GM04503 (cell line): ENCODE results near the gene DNAH10.

Experiments used
- DNase-seq: peaks from one replicate; pipeline ENCODE4 v3.0.0-alpha.2; 2012; ENCODE audit warnings: low read depth

DNAH10 gene

DNA sequence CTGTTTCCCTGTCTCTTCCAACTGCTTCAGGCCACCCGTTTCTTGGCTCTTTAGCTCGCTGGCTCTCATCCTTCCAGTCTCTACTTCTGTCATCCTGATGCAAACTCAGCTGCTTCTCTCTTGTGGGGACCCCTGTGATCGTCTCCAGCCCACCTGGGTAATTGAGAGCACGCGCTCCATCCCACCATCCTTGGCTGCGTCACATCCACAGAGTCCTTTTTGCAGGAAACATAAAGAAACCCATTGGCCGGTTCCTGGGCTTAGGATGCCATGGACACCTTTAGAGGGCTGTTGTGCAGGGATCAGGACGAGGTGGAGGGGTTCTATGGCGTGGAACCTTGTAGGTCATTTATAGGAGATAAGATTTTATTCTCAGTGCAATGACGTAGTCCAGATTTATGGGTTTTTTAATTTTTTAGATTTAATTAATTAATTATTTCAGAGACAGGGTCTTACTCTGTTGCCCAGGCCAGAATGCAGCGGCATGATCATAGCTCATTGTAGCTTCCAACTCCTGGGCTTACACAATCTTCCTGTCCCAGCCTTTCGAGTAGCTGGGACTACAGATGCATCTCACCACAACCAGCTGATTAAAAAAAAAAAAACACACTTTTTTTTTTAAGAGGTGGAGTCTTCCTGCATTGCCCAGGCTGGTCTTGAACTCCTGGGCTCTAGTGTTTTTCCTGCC is 127.9 kb downstream of the DNAH10 start:
- DNase-seq = no peak

GRCh38 chr12:123890536-123890902 is 128.4 kb downstream of the DNAH10 start:
- DNase-seq = no peak

- no peak for DNase-seq
Observed at GRCh38 chr12:123891011-123891410, 128.9 kb downstream of the DNAH10 start.

DNA sequence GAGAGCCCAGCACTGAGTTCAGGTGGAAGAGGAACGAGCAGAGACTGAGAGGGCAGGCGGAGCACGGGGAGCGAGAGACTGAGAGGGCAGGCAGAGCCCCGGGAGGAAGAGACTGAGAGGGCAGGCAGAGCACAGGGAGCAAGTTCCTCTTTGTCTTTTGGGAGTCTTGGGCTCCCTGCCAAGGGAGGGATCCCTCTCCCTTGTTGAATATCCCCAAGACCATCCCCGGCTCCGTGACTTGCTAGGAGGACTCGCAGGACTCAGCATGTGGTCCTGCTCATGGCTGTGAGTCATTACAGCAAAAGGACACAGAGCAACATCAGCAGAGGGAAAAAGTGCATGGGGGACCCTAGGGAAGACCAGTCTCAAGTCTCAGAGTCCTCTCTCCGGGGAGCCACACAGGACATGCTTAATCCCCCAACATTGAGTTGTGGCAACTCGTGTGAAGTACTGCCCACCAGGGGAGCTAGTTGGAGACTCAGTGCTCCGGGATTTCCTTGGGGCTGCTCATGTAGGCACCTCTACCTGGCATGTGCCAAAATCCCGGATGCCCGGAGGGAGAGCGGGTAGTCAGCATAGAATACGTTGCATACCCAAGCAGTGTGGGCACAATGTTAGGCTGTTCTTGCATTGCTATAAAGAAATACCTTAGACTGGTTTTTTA is 129.5 kb downstream of the DNAH10 start:
- no peak for DNase-seq

GRCh38 chr12:123892180-123892559 is 130.1 kb downstream of the DNAH10 start:
- DNase-seq = no peak

GRCh38 chr12:123892853-123893252 is 130.8 kb downstream of the DNAH10 start:
- DNase-seq = no peak

DNA sequence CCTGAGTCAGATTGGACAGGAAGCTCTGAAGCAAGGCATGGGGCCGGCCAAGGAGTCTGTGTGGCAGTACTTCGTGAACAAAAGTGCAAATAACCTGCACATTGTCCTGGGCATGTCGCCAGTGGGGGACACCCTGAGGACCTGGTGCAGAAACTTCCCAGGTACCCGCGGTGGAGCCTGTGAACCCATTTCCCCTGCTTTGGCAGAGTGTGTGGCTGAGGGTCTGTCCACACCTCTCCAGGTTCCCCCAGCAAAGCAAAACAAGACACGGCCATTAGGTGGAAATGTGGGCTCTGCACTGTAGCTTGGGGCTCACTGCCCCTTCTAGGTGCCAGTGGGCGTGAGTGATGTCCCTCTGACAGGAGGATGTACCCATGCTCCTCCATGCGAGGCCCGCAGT is 131.2 kb downstream of the DNAH10 start:
- no peak for DNase-seq

DNA sequence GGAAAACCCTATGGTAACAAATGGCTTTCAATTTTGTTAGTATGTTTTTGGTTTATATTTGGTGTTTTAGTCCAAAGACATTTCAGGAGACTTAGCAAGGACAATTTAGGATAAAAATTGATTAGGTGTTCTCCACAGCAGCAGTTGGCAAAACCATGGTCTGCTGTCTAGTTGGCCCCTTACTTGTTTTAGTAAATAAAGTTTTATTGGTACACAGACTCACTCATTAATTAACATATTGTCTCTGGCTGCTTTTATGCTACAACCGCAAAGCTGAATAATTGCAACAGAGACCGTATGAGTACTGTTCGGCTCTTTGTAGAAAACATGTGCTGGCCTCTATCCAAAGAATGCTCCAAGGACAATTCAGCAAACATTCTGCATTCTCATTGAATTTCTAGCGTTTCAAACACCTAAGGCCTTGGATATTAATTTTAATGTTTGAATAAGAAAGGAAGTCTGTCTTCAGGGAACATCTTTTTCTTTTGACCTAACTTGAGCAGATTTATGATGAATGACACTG is 132.8 kb downstream of the DNAH10 start:
- no peak for DNase-seq

- DNase-seq = no peak
Observed at GRCh38 chr12:123895451-123895850, 133.3 kb downstream of the DNAH10 start.

GRCh38 chr12:123896767-123897166 is 134.7 kb downstream of the DNAH10 start:
- peak; percentile 37 for DNase-seq

- DNase-seq = peak; percentile 24
Observed at GRCh38 chr12:123897221-123897620, 135.1 kb downstream of the DNAH10 start.

- no peak for DNase-seq
Observed at GRCh38 chr12:123898673-123899072, 136.6 kb downstream of the DNAH10 start.

- DNase-seq = no peak
Observed at GRCh38 chr12:123899368-123899767, 137.3 kb downstream of the DNAH10 start.

DNA sequence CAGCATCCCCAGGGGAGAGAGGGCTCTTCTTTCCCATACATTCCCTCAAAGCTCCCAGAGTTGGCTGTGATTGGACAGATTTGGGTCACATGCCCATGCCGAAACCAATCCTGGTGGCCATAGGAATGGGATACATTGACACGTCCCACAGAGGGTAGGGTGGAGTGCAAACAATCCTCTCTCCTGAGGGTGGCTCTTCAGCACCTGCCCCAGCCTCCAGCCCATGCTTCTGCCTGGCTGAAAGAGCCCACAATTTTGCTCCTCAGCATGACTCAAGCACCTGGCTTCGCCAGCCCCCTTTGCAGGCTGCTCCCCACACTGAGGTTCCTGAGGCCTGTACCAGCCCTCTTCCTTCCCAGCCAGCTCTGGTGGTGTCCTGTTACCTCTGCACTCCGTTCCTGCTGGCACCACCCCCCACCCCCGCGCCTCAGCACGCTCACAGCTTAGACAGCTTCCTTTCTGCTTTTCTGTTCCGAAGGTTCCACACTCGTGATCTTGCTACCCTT is 138.8 kb downstream of the DNAH10 start:
- DNase-seq = no peak

DNA sequence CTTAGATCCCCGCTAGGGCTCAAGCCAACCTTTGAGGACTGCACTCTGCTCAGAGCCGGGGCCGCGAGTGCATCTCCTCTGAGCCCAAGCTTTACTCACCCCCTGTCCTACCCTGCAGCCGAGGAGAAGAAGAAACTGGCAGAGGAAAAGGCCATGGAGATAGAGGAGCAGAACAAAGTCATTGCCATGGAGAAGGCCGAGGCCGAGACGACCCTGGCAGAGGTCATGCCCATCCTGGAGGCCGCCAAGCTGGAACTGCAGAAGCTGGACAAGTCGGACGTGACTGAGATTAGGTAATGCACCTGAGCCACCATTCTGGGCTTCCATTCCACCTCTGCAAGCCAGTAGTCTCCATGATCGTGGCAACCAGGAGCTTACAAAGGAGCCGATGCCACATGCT is 140.7 kb downstream of the DNAH10 start:
- DNase-seq = no peak

- DNase-seq = no peak
Observed at GRCh38 chr12:123903301-123904065, 141.4 kb downstream of the DNAH10 start.

GRCh38 chr12:123905319-123905925 is 143.3 kb downstream of the DNAH10 start:
- DNase-seq = peak; percentile 55

DNA sequence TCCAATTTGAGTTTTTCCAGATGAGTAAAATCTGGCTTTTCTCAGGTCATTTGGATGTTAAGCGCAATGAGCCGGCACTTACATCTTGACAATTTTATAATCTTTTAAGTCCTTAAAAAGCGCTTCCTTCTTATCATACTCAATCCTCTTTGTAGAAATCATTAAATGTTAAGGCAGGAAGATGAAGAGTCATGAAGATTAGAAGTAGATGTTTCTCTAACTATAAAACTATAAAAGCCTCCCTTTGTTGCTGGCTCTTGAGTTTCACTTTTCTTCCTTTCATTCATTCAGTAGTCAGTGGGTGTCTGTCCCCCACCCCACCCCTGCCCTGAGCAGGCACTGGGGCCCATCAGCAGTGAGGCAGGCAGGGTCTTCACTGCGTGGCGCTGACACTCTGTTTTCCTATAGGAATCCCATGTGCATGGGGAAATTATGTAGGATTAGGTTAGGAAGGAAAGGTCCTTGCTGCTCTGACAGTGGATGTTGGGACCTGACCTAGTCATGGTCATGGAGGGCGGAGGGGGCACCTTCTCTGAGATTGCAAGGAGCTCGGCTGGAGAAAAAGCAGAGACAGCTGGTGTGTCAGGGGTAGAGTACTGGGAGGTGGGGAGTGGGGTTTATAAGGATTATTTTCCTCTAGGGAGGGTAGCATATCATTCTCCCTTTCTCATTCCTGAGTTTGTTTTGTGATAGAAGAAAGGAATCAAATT is 144.8 kb downstream of the DNAH10 start:
- DNase-seq = no peak

GRCh38 chr12:123907726-123908476 is 145.8 kb downstream of the DNAH10 start:
- DNase-seq = peak; percentile 8

GRCh38 chr12:123908884-123909725 is 147.0 kb downstream of the DNAH10 start:
- DNase-seq = no peak
